HG03045 (cell line): ENCODE data around the gene CDK14.
A peak's percentile ranks its signal among the peaks of the same experiment; 100 is the strongest.
"Not testable (repeated sequence)": the region's sequence is repeated elsewhere in the genome, so short reads cannot be mapped to it uniquely, and the experiment has no call there.

Experiments used
- ATAC-seq: cut with Tn5 transposase; IDR thresholded peaks from one replicate; pipeline ENCODE4 v1.9.1; 2021; ENCODE audit warnings: mild to moderate bottlenecking, moderate library complexity; ENCODE audit not compliant: unreplicated experiment

Gene CDK14

DNA sequence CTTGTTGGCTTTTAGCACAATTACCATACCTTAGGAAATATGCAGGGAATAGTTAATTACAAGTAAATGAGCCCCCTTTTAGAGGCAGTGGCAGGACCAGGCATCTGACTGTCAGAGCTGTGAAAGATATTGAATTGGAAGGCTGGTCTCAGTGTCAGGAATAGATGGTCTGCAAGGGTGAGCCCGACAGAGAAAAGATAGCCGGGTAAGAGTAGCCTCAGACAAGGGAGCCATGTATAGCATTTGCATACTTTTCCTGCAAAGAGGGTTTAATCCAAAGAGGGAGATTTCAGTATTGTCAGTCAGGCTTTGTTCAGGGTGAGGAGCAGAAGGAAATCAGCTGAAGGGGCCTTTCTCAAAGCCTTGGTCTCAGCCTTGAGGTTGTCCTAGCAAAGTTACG lies 539.2 kb downstream of the CDK14 start:
- ATAC-seq, result no peak

DNA sequence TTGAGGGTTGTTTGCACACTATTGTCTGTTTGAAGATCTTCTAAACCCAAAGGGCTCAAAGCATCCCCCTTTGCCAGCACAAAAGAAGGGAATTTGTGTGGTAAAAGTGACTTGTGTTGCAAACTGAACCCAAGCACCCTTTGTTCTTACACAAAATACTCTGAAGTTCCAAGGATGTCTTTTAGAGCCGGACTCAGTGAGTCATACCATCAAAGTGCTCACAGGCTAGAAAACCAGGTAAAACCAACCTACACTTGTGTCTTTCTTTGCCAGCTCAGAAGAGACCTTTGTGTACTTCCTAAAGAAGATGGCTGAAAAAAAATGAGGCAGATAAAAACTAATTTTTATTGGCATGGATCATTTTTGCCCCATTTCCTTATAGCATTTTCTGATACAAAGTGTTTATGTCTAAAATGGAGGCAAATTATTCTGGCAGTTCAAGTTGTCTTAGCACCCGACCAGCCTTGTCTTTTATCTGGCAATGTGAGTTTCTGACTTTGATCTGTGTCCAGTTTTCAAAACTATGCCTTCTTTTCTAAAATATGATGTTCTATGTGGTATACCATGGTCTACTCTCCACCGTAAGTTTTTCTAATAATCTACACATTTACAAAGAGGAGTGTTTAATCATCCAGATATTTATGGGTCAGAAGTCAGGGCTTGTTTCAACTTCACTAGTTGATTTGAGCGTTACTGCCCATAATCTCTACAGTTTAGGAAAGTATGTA lies 539.7 kb downstream of the CDK14 start:
- ATAC-seq, result no peak

DNA sequence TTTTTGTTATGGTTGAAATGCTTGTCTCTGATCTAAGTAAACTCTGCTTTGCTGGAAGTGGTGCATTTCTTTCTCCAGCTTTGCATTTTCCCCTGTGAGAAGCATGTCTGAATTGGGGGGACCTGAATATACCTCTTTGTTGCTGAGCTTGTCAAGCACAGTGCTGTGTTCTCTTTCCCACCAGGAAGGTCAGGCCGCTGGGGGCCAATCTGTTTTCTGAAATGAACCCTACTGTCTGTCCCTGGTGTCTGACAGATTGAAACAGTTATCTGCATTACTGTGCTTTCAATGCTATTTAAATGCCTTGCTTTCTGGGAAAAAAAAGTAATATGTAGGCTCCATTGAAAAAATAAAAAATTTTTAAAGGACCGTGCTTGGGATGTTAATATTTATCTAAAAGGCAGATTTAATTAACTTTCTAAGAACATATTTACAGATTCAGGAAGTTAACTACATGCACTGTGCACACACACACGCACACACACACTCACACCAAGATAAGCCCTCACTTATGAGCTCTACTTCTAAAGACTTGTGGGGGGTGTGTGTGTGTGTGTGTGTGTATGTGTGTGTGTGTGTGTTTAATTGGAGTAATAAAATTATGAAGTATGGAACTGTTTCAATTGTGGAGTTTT lies 541.1 kb downstream of the CDK14 start:
- ATAC-seq, result no peak

- ATAC-seq, result no peak
Observed at GRCh38 chr7:91137788-91138368, 541.8 kb downstream of the CDK14 start.

DNA sequence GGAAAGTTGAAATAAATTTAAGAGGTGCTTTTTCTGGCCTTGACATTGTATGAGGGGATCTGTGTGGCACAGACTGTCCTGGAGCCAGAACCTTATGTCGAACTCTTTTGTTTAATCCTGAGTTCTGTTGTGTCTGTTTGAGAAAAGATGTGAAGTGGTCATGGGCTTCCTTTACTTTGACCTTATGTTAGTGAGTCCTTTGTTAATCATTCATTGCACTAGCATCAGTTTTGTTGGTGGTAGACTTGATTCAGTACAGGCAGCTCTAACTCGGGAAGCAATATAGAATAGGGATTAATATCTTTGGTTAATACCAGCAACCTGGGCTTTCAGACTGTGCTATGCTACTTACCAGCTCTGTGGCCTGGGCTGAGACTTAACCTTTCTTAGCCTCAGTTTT lies 544.2 kb downstream of the CDK14 start:
- ATAC-seq, result no peak

DNA sequence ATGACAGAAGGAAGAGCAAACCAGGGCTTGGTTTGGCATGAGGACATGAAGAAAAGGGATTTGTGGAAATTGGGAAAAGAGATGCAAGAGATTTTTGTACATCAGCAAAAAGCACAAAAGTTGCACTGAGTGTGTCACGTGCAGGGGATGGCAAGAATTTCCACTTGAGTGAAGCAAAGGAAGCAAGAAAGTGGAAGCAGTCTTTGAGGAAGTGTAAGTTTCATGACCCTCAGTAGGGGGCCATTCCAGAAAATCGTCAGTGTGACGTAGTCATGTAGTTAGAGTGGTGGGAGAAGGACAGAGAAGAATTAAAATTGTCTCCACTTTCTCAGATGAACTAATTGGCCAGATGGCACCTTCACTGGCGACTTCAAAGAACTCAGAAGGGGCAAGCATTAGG lies 544.9 kb downstream of the CDK14 start:
- ATAC-seq, result no peak

DNA sequence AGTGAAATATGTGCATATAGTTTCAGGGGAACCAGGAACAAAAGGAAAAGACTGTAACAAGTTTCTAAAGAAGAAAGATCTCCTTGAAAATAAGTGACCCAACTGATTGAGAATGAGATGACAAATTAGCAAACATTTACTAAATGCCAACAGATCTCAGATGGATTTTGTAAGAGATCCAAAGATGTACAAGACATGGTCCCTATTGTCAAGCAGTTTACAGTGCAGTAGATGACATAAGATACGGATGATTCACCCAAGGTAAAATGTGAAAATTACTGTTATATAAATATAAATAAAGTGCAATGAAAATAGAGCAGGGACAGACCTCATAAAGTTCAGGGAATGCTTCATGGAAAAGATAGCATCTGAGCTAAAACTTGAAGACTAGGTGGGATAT lies 546.6 kb downstream of the CDK14 start:
- no peak for ATAC-seq

DNA sequence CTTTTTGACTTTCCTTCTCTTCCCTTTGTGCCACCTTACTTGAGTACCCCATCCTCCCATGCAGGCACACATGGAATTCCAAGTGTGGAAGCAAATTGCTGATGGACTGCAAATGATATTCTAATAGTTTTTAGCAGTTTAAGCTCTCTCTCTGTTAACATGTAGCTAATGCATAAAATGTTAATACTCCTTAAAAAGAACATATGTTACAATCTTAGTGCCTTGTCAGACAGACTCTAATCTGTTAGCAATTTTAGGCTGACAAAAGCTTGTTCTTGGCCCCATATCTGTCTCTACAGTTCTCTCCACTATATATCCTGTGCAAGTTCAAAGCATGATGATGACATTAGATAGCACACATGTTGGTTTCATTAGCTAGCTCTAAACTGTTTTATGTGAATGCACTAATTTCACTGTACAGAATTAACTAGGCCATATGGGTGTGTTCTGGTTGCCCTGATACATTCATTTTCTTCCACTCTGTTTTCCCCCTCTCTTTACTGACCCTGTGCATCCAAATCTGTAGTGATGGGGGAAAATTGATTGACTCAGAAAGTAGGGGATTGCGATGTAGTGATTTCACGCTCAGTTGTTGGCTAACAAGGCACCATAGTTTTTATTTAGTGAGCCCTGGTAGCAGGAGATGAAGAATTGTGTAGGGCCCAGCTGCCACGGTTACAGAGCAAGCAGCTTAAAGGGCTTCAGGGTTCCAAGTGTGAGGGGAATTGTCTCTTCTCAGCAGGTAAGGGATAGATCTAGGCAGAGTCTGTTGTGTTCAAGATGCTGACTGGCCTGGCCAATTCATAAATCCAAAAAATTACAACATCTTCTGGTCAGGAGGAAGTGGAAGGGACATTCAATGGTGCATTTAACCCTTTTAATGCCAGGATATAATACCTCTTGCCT lies 553.5 kb downstream of the CDK14 start:
- ATAC-seq, result no peak

DNA sequence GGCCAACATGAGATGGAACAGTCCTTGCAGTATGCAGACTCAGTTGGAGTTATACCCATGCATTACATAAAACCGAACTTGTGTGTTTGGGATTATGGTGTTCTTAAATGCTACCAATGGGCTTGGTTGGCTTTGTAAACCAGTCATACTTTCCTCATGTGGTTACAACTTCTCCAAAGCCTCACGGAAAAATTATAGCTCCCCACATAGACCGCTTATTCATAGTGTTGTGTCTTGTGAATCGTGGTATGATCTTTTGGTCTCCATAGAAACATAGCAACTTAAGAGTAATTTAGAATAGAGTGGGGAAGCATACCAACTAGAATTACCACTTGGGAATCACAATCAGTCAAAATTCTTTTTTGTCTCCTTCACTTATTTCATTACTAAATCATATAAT lies 555.8 kb downstream of the CDK14 start:
- ATAC-seq, result no peak

- no peak for ATAC-seq
Observed at GRCh38 chr7:91156316-91157185, 560.4 kb downstream of the CDK14 start.

- no peak for ATAC-seq
Observed at GRCh38 chr7:91157579-91158320, 561.6 kb downstream of the CDK14 start.

DNA sequence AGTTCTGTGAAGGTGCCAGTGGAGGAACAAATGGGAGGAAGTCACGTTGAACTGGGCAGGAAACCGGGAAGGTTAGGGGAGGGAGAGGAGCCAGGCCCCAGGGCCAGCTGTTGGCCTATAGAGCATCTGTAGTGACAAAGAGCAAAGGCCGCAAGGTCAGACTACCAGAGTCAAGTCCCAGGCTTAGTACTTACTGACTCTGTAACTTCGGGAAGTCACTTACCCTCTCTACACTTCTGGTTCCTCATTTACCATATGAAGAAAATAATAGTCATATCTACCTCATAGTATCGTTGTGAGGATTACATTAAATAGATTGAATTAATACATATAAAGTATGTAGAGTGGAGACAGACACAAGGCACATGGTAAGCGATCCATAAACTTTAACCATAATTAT lies 566.3 kb downstream of the CDK14 start:
- ATAC-seq, result no peak

DNA sequence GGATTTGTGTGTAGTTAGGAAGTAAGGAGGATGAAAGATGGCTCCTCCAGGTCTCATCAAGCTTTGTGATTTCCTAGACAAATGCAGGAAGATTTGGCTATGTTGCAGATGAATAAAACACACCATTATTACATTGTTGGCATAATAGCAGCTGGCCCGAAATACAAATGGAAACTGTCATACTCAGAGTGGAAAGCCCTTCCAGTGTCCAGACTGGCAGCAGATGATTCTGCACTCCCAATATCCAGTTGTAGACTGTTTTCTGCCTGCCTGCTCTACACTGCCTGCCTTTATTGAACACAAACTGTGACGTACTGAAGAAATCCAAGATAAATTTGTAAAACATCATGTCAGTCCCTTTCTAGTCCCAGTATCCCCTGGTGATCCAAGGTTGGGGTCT lies 568.4 kb downstream of the CDK14 start:
- ATAC-seq, result no peak

- ATAC-seq, result peak; percentile 72
Observed at GRCh38 chr7:91165006-91165845, 569.1 kb downstream of the CDK14 start.

DNA sequence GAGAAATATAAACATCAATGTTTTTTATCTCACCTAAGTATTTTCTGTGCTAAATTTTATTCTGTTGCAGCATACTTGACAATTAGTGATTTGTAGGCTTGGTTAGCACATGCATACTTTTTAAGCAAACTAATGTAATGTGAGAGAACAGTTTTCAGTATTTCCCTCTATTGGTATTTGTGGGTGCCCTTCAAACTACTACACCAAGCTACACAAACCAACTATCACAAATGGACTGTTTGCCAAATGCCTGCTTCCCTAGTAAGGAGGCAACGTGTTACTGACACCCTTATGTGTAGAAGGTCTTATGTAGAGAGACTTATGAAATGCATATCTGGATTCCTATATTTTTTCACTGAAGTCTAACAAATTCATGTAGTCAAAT lies 569.7 kb downstream of the CDK14 start:
- ATAC-seq, result no peak

GRCh38 chr7:91168871-91169829 lies 573.0 kb downstream of the CDK14 start:
- ATAC-seq, result no peak

DNA sequence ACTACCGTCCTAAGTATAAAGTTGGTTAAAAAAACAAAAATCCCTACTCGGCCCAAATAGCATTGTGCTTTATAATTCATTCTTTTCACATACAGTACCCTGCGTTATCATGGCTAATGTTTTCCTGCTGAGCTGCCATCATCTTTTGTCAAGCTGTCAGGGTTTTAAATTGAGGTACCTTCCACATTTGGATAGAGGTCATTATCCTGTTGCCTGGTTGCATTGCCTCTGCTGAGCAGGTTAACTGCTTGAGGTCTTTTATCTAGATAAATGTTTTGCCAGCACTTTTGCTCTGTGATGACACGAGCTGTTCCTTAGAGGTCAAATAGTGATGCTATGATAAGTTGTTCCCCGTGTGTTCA lies 573.7 kb downstream of the CDK14 start:
- no peak for ATAC-seq

DNA sequence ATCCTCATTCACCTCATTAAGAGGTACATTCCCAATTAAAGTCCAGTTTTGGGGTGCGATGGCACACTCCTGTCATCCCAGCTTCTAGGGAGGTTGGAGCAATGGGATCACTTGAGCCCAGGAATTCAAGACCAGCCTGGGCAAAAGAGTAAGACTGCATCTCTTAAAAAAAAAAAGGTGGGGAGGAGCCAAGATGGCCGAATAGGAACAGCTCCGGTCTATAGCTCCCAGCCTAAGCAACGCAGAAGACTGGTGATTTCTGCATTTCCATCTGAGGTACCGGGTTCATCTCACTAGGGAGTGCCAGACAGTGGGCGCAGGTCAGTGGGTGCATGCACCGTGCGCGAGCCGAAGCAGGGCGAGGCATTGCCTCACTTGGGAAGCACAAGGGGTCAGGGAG lies 577.1 kb downstream of the CDK14 start:
- not testable (repeated sequence) for ATAC-seq
